Putamen (tissue), 1 donor: Measurements from ENCODE around the gene PRKCH.
A peak's percentile ranks its signal among the peaks of the same experiment; 100 is the strongest.
"Not testable (repeated sequence)": the region's sequence is repeated elsewhere in the genome, so short reads cannot be mapped to it uniquely, and the experiment has no call there.

ENCODE experiments used
- DNase-seq: peaks from one replicate; pipeline ENCODE4 v3.0.0-alpha.2; 2016; ENCODE audit warnings: low spot score

Gene PRKCH

DNA sequence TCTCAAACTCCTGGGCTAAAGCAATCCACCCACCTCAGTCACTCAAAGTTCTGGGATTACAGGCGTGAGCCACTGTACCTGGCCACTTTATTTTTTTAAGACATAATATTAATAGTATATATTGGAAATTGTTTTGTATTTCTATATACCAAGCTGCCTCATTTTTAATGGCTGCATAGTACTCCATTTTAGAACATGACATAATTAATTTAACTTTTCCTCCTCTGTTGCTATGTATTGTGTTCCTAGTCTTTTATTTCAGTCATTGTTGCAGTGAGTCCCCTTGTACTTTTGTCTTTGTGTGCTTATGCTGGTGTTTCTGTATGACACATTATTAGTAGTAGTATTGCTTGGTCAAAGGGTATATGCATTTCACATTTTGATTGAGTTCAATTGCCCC, 138.7 kb downstream of the PRKCH start:
- DNase-seq, result no peak

DNA sequence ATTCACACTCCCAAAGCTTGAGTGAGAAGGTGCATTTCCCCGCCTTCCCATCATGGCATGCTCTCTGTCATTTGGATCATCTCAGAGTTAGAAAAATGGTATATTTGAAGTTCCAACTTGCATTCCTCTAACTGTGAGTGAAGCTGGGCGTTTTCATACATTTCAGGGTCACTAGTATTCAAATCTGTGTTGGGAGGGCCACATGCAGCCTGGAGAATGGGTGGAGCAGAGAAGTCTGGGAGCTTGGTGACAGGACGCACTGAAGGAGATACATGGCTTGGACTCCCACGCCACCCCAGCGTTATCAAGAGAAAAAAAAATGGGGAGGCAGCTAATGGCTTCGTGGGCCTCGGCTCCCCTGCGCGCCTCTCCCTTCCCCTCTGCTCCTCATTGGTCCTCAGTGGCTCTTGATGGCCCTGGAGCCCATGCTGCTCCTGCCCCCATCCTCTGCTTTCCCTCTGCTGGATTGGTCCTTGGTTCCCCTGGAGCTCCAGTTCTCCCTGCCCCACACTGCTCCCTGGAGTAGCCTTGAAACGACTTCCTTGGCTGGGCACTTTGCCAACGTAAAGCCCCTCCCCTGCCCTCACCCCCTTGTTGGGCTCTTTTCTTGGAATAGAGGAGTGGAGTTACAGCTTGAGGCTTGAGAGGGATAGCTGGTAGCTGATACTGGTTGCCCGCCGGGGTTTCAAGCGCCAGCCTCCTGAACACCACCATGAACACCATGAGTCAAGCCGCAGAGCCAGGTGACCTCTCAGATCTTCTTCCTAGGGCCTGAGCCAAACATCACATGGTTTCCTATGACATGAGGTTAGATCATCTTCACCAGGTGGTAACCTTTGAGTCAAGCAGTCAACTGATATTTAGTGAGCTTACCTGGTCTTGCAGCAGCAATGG, 139.6 kb downstream of the PRKCH start:
- no peak for DNase-seq

DNA sequence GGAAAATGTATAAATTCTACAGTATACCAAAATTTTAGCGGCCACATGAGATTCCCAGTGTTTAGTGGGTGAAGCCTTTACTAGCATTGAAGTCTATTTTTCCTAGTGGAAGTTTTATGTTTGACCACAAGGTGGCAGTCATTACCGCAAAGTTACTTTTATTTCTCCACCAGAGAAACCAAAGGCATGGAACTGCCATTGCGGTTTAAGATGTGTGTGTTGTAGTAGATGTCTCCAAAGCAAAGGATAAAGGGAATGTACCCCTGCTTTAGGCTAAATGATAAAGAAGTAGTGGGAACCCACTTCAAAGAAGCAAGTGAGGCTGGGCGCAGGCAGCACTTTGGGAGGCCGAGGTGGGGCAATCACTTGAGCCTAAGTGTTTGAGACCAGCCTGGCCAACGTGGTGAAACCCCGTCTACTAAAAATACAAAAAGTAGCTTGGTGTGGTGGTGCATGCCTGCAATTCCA, 140.5 kb downstream of the PRKCH start:
- DNase-seq, result peak; percentile 69

DNA sequence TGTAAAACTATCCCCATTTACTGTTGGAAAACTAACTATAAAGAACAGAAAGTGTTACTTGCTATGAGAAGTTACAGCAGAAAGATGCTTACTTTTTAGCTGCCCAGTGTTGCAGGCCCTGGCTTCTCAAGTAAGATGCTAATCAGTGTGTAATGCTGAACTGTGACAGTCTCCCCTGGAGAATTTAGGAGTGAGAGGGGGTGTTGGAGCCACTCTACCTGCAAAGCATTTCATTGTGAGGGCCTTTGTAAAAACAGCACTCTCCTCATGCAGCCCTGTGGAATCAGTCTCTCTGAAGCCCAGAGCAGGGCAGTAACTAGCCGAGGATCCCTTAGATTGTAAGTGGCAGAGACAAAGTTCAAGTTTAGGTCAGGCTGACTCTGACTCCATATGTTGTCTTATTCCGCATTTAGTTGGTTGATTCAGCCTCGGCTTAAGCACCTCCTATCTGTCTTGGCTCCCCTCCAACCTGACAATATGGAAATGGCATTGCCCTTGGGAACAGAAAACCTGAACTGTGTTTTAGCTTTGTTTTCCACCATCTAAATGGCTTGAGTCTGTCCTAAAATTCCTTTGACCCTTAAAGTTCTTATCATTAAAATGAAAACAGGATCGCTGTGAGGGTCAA, 141.3 kb downstream of the PRKCH start:
- DNase-seq, result no peak

DNA sequence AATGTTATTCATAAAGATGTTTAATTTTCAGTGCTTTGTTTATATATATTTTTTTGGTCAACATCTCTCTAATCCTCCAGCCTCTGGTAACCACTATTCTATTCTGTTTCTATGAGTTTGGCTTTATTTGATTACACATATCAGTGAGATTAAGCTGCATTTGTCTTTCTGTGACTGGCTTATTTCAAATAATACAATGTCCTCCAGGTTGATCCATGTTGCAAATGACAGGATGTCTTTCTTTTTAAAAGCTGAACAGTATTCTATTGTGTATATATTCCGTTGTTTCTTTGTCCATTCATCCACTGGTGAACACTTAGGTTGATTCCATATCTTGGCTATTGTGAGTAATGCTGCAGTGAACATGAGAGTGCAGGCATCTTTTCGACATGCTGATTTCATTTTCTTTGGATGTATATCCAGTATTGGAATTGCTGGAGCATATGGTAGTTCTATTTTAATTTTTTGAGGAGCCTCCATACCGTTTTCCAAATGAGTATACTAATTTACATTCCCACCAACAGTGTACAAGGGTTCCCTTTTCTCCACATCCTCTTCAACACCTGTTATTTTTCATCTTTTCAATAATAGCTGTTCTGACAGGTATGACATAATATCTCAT, 142.4 kb downstream of the PRKCH start:
- DNase-seq, result no peak

DNA sequence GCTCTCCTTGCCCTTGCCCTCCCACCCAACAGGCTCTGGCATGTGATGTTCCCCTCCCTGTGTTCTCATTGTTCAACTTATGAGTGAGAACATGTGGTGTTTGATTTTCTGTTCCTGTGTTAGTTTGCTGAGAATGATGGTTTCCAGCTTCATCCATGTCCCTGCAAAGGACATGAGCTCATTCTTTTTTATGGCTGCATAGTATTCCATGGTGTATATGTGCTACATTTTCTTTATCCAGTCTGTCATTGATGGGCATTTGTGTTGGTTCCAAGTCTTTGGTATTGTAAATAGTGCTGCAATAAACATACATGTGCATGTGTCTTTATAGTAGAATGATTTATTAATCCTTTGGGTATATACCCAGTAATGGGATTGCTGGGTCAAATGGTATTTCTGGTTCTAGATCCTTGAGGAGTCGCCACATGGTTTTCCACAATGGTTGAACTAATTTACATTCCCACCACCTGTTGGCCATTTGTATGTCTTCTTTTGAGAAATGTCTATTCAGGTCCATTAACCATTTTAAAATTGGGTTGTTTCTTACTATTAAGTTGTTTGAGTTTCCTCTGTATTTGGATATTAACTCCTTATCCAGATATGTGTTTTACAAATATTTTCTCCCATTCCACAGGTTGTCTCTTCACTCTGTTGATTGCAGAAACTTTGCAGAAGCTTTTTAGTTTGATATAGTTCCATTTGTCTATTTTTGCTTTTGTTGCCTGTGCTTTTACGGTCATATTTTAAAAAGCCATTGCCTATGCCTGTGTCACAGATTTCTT, 143.4 kb downstream of the PRKCH start:
- not testable (repeated sequence) for DNase-seq

DNA sequence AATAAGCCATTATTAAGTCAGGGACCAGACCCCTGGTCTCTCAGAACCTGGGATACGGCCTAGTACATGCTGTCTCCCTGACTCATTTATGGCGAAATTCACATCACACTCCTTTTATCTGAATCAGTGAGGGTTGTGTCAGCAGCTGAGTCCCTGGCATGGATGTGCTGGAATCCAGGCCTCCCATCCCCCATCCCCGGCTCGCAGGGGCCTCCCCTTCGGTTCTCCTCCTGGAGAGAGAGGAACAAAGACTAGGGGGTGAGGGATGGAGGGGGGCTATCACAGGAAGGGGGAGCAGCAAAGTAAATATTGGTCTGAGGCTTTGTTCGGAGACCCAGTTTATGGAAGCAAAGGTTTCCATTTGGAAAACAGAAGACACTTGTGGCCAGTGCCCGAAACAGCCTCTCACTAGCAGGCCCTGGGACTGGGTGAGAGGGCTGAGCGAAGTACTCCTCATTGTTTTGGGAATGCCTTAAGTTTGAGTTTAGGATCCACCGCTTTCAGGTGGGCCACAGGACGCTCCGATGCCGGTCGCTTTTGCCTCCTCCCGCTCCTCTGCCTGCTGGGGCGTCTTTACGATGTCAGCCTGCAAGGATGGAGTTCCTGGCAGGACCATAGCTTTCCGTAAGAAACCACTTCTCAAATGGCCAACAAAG, 145.0 kb downstream of the PRKCH start:
- no peak for DNase-seq

DNA sequence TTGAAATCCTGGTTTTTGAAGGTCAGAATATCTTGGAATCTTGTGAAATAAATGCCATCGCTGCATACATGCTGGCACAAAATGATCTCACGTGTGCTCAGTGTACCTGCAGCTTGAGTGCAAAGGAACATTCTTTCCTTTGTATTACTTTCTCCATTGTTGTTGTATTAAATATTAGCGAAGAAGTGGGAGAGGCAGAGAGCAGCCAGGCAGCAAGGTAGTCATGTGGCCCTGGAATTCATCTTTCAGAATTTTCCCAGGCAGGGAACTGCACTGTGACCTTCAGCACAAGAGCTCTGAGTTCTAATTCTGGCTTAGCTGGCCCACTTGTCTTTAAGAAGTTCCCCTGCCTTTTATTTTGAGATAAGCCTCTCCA, 145.5 kb downstream of the PRKCH start:
- DNase-seq, result no peak

DNA sequence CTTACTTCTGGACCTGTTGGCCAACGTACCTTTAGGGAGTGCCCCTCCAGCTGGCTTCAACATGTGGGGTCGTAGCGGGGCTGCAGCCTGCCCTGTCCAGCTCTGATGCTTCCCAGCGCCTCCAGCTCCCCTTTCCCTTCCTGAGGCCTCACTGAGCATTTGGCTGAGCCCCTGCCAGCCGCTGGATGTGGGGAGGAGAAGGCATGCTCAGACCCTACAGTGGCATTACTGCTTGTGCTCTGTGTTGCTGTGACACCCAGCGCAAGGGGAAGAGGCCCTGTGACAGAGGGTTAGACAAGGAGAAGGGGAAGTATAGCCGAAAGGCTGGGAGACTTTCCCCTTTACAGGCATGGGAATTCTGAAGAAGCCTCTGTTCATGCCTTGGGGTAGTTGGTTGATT, 145.9 kb downstream of the PRKCH start:
- no peak for DNase-seq

DNA sequence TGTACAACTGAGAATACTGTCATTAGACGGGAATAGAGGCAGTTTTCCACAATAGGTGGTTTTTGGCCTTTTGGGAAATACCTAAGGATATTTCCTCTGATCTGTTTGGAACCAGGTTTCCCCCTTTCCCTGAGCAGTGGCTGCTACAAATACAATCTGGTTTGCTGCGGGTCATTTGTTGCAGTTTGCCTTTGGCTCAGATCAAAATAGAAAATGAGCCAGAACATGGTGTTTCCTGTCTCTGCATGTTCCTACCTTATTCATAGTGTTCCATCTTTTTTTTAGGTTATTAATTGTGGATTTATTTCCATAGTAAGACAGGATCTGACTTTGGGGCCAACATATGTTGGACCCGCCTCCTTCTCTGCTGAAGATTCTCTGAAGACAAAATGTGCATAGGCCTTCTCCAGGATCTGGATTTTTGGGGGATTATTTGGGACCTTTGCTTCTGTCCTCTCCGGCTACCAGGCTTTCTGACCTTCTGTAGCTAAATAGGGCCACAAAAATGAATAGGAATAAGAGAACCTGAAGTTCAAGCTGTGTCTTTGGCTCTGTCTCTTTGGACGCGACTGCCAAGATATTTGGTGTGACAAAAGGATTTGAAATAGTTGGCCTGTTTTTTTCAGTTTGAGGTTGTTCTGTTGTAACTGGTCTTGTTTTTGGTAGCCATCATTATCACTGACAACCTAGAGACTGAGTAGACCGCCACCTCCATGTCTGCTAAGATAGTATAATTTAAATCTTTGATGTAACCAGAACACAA, 146.9 kb downstream of the PRKCH start:
- no peak for DNase-seq

DNA sequence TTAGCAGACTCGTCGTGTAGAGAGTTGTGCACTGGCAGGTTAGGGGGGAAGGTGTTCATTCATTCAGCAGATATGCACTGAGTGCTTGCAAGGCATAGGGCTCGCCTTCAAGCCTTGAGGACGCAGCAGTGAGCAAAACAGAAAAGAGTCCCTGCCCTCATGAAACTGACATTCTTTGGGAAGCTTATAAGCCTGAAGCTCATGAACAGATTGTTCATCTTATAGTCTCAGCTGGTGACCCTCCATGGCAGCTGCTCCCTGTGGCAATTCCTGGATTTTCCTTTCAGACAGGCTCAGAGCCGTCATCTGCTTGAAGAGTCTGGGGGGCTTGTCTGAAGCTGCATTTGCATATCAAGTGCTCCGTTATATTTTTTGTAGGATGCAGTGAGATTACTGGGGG, 148.4 kb downstream of the PRKCH start:
- no peak for DNase-seq

DNA sequence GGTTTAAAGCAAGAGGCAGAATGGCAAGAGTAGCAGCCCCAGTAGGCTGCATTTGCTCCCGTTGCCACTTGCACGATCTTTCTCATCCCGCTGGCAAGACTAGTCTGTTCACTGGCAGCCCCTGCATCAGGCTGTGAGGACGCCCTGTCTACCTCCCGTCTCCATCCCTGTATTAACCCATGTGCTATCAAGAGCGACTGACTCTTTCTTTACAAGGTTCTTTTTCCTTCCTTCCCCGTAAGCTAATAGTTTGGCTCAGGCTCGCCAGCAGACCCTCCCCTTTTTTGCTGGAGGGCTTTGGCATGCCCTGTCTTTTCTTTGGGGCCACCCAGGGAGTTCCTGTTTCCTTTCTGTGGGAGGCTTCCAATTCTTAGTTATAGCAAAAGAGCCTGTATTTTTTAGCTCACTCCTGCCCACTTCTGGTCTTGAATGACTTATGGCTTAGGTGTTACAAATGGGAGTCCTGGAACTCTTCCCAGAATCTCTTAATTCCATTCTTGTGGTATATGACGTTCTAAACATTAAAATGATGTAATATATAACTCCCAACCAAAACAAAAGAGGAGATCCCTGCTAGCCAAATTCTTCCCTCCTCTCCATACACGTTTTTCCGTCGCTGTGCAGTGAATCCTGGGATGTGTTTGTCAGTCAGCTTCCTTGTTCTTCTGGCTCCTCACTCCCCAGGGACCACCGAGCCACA, 149.0 kb downstream of the PRKCH start:
- DNase-seq, result no peak

DNA sequence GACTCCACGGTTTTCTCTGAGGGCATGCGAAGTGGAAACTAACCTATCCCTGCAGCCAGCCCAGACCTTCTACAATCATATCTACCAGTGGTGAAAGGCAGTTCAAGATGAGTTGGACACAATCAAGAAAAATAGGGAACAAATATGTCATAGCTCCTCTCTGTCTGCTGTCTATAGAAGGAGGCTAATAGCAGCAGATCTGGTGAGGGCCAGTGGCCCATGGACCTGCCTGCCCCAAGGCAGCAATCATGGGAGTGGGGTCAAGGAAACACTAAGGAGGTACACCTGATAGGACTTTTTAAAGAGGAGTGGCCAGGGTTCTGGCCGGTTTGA, 149.5 kb downstream of the PRKCH start:
- no peak for DNase-seq

DNA sequence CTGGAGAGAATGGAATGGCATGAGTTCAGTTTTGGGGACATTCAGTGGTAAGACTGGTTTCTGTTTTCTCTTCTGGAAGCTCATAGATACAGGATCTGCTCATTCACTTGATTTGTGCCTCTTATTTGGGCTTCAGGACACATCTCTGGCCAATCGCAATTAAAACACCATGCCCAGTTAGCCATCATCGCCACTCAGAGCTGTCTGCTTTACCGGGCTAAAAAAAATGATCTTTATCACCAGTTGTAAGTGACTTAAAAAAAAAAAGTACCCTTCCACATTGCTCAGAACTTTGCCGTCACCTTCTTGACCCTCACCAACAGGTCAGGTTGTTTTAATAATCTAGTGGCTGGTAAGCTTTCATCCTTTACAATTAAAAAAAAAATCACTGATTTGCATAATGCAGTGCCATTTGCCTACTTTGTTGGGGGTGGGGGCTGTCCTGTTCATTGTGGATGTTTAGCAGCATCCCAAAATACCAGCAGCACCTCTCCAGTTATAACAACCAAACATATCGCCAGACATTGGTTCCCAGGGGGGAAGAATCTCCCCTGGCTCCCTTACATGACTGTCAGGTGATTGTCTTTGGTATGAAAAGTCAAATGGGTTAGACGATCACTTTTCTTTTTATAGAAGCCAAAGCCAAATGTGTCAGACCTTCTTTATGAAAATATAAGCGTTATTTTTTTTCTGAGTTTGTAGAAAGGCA, 150.1 kb downstream of the PRKCH start:
- DNase-seq, result no peak

DNA sequence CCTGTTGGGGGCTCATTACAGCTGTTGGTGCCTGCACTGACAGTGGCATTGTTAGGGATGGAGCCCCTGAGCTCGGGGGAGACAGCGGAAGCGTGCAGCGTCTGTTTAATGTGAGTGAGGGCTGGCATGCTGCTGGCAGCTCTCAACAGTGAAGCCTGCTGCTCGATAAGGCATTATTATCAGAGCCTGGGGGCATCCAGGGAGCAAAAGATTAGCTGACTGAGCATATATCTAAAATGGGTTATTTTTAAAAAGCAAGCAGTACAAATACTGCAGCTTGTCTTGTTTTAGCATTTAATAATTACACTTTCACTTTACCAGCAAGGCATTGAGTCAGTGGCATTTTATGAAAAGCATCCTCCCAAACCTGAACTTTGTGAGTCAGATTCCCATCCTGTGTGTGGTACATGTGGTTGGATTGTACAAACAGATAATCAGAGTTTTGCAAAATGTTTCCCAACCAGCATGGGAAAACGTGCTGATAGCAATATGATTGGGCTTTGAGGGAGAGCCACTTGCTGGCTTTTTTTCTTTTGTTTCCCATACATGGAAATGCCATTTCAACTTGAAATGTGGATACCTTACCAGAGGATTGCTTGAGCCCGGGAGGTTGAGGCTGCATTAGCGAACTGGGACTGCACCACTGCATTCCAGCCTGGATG, 150.8 kb downstream of the PRKCH start:
- DNase-seq, result no peak

DNA sequence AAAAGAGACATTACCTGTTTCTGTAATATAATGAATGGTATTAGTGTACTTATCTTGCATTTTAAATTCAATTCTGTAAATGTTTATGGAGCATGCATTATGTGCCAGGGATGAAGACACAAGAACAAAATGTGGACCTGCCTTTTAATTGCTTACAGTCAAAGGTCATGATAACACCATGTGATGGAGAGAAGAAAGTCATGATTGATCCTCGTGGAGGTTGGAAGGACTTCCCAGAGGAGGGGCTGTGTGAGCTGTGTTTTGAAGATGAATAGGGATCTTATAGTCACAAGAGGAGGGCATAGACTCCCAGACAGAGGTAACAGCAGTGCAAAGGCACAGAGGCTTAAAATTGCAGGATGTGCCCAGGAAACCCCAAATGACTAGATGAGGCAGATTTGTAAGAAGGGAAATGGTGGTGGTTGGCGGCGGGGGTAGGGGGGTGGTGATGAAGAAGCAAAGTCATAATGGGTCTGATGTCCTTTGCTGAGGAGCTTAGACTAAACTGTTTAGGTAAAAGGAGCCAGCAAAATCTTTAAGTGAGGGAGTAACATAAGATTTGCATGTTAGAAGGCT, 151.5 kb downstream of the PRKCH start:
- no peak for DNase-seq

DNA sequence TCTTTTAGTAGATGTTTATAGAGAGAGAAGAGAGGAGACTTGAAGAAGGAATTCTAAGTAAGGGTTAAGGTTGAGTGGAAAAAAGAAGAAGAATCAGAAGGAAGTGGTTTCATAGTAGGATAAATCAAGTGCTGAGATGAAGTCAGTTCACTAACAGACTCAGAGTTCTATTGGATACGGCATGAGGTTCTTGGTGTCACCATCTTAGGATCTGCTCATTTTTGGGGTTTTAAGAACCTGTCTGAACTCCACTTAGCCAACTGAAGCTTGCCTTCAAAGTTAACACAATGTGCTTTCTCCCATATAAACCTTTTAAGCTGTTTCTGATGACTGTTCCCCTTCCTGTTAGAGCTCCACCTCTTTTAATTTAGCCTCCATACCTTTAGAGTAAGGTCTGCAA, 152.6 kb downstream of the PRKCH start:
- DNase-seq, result no peak

DNA sequence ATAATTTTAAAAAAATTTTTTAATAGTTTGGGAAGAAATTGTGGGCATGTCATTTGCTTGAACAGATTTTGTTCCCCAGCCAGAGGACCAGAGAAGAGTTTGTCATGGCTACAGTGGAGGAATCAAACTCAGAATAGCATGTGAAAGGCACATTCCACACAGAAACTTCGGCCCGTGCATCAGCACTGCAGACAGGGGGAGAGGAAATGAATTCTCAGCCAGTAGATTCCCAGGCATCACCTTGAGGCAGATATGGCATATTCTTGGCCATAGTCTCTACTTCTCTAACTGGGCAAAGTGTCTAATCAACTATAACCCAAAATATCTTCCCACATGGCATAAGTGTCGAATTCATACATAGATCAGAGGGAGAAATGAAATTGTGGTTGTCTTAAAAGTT, 153.3 kb downstream of the PRKCH start:
- no peak for DNase-seq

DNA sequence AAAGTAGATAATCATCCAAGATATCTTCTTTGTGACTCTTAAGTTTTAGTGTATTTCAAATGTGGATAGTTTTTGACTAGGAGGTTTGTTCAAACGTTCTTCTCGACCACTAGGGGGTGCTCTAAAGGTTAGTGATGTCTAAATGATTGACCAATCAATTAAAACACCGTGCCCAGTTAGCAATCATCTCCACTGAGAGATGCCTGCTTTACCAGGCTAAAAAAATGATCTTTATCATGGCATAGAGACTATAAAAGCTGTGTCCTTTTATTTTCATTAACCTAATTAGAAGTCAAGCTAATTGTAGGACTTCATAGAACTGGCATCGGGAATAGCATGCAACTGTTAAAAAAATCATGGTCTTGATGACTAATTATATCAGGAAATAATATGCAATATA, 153.9 kb downstream of the PRKCH start:
- DNase-seq, result no peak
